VCaP (cell line): ENCODE results near the gene FREM1.

ENCODE experiments used
- H3K27ac ChIP-seq: fragments of 450-650 bp; 2 replicates; pipeline ENCODE4 v1.5.1; 2017
- TF ChIP-seq, protein P1 (sequence below): fragments of 450-650 bp; conservative IDR thresholded peaks from 2 replicates; pipeline ENCODE4 v1.5.1; 2017; ENCODE audit warnings: mild to moderate bottlenecking, moderate library complexity

FREM1 gene

DNA sequence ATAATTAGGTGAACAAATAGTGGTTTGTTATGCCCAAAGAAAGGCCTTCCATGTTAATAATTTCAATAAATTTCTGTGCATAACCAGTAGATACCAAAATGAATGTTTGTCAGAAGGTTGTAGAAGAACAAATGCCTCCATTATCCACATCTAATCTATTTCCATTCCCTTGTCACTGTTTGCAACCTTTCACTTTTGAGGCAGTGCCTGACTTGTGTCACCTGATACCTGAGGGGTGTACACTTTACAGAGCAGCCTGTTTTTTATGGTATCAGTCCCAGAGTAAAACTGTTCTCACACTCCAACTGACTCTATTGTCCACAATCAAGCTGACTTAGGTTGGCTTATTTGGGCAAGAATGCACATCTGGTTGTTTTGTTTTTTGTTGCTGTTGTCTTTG lies 40.1 kb downstream of the FREM1 start:
- TF ChIP-seq, protein P1, sequence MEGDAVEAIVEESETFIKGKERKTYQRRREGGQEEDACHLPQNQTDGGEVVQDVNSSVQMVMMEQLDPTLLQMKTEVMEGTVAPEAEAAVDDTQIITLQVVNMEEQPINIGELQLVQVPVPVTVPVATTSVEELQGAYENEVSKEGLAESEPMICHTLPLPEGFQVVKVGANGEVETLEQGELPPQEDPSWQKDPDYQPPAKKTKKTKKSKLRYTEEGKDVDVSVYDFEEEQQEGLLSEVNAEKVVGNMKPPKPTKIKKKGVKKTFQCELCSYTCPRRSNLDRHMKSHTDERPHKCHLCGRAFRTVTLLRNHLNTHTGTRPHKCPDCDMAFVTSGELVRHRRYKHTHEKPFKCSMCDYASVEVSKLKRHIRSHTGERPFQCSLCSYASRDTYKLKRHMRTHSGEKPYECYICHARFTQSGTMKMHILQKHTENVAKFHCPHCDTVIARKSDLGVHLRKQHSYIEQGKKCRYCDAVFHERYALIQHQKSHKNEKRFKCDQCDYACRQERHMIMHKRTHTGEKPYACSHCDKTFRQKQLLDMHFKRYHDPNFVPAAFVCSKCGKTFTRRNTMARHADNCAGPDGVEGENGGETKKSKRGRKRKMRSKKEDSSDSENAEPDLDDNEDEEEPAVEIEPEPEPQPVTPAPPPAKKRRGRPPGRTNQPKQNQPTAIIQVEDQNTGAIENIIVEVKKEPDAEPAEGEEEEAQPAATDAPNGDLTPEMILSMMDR = no peak
- no peak overlapping the region for H3K27ac ChIP-seq

DNA sequence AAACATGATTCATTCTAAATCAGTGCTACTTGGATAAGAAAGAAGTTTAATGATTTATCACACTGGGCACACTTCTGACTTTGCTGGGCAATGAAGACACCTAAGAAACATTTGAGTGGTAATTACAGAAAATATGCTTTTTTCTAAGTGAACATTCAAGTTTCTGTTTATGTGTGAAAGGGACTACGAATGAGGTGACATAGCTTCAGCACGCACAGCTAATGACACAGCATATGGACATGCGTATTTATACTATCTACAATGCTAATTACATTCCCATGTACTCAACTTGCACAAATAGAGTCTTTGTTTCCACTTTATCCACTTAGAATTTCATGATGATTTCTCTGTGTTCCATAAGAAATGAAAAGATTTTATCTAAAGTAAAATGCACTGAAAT lies 40.6 kb downstream of the FREM1 start:
- TF ChIP-seq, protein P1 = no peak
- no peak overlapping the region for H3K27ac ChIP-seq

DNA sequence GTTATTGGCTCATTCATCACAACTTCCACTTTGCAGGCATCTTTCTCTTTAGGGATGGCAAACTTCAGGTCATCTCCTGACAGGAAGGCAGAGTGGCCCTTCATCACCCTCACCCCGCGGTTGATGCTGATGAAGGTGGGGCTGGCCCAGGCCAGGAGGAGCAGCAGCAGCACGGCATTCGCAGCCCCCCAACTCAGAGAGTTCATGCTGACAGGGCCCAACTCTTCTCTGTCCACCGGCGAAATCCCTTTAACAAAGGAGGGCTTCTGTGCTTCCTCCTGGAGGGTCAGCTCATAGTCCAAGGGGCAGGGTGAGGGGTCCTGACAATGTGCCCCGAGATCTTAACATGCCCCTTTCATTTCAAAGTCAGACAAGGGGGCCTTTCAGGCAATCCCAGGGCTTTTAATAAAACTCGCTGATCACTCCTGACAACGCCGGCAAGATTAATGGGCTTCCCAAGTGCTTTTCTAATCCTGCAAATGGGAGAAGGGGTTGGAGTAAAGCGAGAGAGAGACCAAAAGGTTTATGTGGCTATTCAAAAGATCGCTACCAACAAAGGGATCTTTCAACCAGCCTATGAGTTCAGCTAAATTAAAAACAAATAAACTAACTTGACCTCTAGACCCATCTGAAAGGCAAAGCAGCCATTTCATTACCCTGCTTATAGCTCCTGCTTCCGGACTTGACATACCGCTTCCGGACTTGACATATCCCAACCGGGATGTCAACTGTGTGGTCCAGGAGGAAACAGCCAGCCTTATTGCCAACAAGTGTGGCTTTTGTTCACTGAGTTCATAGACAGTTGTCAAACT lies 41.2 kb downstream of the FREM1 start:
- TF ChIP-seq, protein P1 = no peak
- no peak overlapping the region for H3K27ac ChIP-seq

DNA sequence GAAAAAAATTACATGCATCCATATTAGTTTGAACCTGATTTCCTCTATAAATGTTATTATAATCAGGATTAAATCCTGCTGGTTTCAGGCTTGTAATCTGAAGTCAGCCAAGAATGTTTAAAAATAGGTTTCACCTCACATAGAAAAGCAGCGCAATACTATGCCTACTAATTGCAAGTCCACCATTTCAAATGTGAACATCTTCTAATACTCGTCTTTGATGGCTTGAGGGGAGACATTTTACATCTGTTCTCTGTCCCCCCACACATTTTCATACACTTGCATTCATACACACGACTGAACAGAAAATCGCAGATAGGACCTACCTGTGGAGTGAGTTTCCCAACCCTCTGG lies 41.8 kb downstream of the FREM1 start:
- TF ChIP-seq, protein P1 = no peak
- no peak overlapping the region for H3K27ac ChIP-seq

DNA sequence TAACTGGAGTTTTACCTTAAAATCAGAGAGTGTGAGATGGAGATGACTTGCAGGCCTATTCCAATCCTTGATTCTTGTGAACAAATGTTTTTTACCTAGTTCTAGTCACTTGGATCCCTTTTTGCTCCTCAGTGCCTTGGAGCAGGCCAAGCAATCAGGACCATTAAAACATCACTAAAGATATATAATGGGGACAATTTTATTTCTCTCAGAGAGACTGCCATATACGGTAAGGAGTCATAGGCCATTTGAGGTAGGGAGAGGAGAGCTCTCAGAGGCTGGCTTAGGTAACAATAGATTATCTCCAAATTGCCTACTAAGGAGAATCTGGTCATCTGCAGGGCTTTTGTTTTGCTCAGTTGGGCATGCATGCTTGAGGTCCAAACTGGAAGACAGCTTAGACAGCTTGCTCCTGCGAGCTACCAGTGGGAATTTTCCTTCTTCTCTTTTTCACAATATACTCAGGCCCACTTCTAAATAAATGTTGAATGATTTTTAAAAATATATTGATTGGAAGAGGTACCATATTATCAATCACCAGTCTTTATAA lies 44.0 kb downstream of the FREM1 start:
- H3K27ac ChIP-seq = no peak overlapping the region
- TF ChIP-seq, protein P1 = no peak

DNA sequence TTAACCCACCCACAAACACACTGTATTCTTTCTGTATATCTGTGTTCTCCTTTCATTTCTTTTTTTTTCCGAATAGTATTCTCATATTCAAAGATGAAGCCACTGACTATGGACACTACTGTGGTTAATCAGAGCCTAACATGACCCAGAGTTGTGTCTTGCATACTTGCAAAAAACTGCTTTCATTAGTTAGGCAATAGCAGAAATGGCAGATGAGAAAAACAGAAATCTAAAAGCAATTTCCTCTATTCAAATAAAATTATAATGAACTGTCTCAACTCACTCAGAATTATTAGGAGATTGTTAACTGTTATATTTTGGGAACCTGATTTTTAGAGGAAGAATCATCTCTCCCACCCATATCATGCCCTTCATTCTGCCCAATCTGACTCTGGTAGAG lies 45.9 kb downstream of the FREM1 start:
- TF ChIP-seq, protein P1 = no peak
- H3K27ac ChIP-seq = no peak overlapping the region

DNA sequence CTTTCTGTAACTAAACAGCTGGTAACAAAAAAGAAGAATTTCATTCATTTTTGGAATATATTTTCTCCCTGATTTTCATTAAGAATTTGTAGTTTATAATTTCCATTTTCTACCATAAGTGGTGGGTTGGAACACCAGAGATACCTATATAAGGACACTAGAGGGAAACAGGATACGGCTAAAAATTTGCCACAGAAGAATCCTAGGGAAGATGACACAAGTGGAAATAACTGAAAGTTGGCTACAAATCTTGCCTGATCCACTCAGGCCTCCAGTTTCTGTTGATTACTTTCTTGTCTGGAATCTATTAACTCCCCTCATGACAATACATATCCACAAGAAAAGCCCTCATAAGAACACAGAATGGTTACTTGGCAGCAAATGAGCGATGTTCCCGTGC lies 46.8 kb downstream of the FREM1 start:
- no peak overlapping the region for H3K27ac ChIP-seq
- TF ChIP-seq, protein P1 = no peak
